GM21515 (cell line): ENCODE data around the gene CAMTA1.

Experiments used
- ATAC-seq: cut with Tn5 transposase; IDR thresholded peaks from one replicate; pipeline ENCODE4 v1.9.1; 2021; ENCODE audit not compliant: unreplicated experiment

CAMTA1 gene

DNA sequence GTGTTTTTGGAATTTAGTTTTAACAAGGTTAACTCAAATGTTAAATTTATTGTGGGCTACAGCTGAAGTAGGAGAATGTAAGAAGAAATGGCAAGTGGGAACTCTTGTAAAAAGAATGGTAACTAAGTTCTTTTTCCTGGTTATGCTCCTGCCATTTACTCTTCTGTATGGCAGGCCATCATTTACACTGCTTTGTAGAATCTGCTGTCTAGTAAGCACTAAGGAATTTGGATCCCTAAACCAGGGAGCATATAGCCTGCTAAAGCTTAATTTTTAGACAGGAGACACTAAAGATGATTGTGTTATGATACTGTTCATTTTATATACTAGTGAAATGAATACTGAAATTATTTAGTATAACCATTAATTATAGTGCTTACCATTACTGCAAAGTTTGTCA is 85.3 kb downstream of the CAMTA1 start:
- no peak for ATAC-seq

- no peak for ATAC-seq
These were observed 86.2 kb downstream of the CAMTA1 start for GRCh38 chr1:6871300-6871972.

DNA sequence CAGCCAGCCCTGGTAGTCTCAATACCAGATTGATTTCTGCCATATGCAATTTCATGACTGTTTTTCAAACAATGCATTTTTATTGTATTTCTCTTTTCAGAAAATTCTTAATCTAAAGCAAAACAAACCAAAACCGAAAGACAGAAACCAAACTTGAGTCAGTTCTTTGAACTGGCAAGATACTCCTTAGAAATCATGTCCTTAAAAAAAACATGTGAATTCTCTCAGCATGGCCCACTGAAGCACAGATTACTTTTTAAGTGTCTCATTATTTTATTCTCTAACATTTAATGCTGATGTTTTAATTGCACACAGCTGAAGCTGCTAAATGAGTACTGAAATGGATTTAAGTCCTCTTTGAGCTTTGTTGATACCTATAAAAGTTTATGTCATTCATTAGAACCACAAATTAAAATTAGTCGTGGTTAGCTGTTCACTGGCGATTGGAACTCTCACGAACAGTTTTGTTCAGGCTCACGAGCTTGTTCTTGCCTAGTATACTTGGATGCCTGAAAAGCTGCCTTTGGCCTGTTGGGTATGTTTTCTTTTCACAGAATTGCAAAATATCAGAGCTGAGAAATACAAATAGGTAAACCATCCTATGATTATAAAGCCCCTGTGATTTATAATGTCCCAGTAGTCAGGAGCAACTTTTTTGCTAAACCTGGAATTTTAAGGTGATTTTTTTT is 87.5 kb downstream of the CAMTA1 start:
- ATAC-seq = no peak

- ATAC-seq = no peak
These were observed 88.2 kb downstream of the CAMTA1 start for GRCh38 chr1:6873298-6874015.

GRCh38 chr1:6874298-6874697 is 89.0 kb downstream of the CAMTA1 start:
- no peak for ATAC-seq

GRCh38 chr1:6880951-6881690 is 95.9 kb downstream of the CAMTA1 start:
- no peak for ATAC-seq

DNA sequence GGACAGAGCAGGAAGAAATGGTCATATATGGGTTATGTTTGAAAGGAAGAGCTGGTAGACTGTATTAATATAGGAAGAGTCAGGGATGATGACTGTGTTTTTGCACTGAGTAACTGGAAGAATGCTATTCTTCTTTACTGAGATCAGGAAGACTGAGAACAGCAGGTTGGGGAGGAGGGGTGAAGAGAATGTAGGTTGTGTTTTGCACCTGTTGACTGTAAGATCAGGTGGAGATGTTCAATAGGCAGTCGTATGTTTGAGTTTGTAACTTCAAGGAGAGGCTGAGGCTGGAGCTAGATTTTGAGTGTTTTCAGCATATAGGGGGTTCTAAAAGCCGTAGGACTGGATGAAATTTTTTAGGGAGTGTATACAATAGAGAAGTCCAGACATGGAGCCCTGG is 97.2 kb downstream of the CAMTA1 start:
- ATAC-seq = no peak

DNA sequence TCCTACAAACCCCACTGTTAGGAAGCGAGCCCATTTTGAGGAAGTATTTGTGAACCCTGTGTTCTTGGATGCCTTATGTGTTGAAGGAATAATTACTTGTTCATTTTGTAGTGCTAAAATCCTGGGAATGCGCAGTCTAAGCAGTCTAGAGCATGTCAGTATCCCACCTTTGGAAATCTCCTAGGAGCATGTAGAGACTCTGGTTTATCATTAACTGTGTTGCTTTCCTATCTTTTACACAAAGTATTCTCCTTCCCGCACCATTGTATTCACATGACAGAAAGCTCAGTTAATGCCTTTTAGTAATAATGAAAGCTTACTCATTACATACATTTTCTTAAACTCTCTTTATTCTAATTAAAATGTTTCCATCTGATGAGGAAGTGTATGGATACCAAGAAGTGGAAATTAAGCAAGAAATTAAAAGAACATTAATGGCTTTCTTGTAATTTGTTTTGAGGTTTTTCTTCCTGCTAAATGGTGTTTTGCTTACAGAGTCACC is 99.4 kb downstream of the CAMTA1 start:
- ATAC-seq = no peak

DNA sequence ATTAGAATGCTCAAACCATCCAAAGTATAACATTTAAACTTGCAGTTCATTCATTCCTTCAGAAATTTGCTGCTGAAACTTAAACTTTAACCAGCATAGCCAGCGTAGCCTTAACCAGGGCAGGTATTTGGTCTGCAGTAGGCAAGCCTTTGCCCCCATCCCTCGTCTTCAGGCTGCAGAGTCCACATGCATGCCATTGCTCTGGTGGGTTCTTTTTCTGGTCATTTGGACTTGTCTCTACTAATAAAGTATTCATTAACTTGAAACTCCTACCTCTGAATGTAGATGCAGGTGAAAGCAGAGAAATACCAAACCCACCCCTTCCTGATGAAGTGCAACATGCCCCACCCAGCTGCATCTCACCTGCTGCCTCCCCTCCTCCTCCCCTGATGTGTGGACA is 100.2 kb downstream of the CAMTA1 start:
- ATAC-seq = no peak

GRCh38 chr1:6886523-6886922 is 101.3 kb downstream of the CAMTA1 start:
- ATAC-seq = no peak

DNA sequence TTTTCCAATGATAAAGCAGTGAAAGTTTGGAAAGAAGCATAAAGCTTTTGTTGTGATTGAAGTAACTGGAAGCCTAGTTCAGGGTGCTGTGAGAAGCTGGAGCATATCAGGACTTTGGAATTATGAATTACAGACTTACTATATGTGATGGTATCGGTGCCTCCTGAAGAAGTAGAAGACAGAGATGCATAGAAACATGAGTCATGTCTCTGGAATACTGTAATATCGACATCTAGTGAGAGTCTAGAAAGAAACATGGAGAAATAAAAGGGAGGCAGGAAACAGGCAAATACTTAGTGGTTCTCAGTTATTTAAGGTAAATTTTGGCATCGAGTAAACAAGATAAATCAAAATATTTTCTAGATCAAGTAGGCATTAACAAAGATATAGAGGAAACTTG is 103.0 kb downstream of the CAMTA1 start:
- no peak for ATAC-seq

- ATAC-seq = no peak
These were observed 103.6 kb downstream of the CAMTA1 start for GRCh38 chr1:6888870-6889269.

GRCh38 chr1:6889875-6890480 is 104.7 kb downstream of the CAMTA1 start:
- no peak for ATAC-seq

- ATAC-seq = no peak
These were observed 105.4 kb downstream of the CAMTA1 start for GRCh38 chr1:6890686-6891085.

DNA sequence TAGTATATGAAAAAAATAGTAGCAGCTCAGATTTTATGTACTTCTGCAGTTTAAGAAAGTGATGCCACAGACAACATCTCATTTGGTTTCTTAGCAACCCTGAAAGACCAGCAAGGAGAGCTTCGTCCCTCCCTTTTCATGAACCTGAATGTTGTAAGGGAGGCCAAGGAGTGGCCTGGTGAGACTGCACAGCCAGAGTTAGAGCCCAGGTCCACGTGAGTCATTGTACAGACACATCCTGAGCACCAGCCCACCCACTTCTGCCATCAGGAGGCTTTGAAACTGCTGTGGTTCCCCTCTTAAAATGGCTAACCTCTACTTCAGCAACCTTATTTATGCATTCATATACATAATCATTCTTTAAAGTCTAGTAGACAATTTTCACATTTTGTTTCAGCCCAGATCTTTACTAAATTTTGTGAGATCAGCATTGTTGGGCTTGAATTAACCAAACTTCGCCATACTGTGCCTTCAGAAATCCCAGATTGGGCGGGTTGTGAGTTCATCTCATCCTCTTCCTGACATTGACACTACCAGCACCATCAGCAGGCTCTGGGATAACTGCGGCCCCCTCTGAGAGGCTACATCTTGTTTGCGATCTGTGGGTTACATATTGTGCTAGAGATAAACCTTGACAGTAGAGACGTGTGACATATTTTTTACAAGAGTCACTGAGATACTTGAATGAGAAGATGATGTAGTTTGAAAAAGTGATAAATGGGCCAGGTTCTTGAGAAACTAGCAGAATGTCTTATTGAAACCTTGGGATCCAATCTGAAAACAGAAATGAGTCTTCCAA is 106.7 kb downstream of the CAMTA1 start:
- ATAC-seq = no peak

DNA sequence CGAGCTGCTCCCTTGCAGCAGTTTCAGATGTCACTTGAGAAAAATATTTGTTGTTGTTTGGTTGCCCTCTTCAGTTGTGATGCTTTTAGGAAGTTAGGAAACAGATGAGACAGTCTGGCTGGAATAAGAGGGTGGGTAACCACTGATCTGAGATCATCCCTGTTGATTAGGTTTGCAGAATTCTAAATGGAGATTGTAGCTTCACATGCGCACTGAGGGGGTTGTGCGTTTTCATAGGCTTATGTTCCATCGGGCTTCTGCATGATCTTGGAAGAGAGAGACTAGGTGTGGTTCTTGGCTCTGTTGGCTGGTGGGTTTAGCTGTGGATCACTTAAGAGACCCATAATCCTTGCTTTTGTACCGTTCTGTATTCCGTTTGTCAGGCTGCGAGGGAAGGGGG is 108.1 kb downstream of the CAMTA1 start:
- ATAC-seq = no peak

- ATAC-seq = no peak
These were observed 111.9 kb downstream of the CAMTA1 start for GRCh38 chr1:6897138-6897537.

DNA sequence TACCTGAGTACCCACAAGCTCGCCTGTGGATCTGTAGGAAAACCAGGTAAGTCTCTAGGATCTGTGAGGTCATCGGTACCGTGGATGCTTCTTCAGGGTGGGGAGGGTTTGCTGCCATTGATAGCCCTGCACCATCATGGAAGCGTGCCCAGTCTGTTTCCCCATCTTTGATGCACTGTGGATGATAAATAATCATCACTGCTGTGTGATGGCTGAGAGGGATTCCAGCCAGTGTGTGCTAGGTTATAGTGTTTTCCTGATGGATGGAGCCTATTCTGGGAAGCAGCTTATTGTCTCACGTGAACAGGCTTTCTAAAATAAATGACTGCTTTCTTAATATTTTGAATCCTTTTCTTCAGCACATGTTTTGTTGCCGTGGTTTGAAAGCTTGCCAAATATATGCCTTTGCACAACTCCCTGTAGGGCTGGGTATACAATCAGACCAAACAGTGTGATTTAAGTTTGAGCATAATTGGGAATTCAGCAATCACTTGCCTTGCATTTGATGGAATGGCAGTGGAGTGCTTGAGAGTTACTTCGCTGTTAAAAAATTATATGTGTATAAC is 113.8 kb downstream of the CAMTA1 start:
- no peak for ATAC-seq

DNA sequence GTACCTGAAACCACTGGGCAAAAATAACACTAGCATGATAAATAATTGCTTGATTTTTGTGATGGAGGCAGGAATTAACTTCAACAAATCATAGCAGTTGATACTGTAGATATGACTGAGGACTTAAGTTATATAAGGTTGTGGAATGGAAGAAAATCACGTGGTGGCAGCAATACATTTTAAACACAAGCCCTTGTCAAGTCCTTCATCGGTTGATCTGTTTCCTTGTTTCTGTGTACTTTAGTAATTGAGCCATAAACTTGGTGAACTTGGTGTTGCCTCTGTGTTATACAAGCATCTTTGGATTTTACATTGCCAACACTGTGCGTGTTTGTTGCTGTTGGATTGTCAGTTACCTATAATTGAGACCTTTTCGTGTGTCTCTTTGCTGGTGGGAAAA is 114.4 kb downstream of the CAMTA1 start:
- ATAC-seq = no peak

DNA sequence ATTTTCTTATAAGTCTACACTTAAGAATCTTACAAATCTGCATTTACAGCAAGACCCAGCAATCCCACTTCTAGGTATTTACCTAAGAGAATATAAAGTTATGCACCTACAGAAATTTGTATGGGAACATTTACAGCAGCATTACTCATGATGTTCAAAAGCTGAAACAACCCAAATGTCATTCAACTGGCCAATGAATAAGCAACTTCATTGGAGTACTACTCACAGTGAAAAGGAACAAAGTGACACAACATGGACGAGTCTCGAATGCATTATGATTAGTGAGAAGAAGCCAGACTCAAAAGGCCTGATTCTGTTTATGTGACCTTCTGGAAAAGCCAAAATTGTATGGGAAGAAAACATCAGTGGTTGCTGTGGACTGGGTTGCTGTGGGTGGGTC is 116.9 kb downstream of the CAMTA1 start:
- ATAC-seq = no peak
